Activated CD8-positive, alpha-beta memory T cell treated with anti-CD3 and anti-CD28 coated beads, Interleukin-2, amount 50 U/mL, for 4 hours (primary cell): Measurements from ENCODE around the gene PSAPL1.

Source experiments
- DNase-seq: peaks from one replicate; pipeline ENCODE4 v3.0.0-alpha.2; 2020

PSAPL1 gene

GRCh38 chr4:7430368-7430964, 4.3 kb downstream of the PSAPL1 start:
- DNase-seq = no peak

DNA sequence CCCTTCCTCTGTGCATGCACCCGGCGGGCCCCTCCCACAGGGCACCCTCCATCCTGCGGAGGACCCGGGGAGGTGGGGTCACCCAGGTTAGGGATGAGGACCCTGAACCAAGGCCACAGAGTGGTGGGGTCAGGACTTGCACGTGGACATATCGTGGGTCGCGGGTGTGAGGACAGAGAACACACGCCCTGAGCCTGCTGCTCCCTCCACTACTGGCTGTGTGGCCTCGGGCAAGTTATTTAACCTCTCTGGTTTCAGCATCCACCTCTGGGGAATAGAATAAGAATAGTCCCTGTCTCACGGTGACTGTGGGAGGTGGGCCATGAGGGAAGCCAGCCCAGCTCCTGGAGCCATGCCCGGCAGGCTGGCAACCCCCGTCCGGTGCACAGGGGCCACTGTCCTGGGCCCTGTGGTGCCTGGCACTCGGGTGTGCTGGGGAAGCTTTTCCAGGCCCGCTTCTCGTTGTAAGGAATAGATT, 5.1 kb downstream of the PSAPL1 start:
- no peak for DNase-seq

DNA sequence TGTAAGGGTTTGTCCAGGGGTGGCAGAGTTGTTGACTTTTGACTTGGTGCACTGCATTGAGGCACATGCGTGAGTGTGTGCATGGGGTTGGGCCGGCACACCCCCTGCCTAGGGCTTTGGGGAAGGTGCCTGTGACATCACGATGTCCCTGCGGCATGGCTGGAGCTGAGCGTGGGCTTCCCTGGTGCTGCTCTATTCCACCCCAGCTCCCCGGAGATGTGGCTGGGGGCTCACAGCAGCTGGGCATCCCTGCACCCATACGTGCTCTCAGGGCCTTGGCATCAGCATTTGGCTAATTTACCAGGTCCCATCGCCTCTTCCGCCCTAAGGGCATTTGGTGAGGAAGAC, 5.7 kb downstream of the PSAPL1 start:
- DNase-seq = no peak

DNA sequence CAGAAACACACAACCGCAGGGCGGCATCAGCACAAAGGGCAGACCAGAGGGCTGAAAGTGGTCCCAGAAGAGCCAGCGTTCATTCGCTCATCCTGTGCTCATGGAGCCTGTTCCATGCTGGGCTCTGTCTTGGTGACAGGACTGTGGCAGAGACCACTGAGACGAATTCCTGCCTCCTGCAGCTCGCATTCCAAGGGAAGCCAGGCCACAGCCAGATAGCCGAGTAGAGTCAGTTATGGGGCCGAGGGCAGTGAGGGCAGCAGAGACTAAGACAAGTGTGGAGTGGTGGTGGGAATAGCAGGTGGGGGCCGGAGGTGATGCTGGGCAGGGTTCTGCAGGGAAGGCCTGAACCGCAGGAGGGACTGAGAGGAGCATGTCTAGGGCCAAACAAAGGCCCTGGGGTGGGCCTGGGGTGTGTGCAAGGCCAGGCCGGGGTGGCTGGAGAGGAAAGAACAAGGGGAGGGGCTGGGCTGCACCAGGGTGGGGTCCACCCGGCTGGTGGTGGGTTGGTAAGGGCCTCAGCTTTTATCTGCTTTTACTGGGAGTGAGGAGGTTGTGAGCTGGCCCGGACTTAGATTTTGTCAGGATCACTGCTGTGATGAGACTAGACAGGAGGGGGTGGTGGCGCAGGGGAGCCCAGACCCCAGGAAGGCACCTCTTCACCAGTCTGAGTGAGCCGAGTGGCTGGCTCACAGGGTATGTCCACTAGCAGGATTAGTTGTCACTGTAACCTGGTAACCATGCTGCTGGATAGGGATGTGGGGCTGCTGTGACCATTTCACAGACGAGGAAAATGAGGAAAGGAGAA, 6.3 kb downstream of the PSAPL1 start:
- DNase-seq = no peak

GRCh38 chr4:7427831-7428260, 6.9 kb downstream of the PSAPL1 start:
- DNase-seq = no peak

GRCh38 chr4:7427361-7427760, 7.4 kb downstream of the PSAPL1 start:
- no peak for DNase-seq

- DNase-seq = peak; percentile 6
Observed at GRCh38 chr4:7426525-7427171, 8.1 kb downstream of the PSAPL1 start.

DNA sequence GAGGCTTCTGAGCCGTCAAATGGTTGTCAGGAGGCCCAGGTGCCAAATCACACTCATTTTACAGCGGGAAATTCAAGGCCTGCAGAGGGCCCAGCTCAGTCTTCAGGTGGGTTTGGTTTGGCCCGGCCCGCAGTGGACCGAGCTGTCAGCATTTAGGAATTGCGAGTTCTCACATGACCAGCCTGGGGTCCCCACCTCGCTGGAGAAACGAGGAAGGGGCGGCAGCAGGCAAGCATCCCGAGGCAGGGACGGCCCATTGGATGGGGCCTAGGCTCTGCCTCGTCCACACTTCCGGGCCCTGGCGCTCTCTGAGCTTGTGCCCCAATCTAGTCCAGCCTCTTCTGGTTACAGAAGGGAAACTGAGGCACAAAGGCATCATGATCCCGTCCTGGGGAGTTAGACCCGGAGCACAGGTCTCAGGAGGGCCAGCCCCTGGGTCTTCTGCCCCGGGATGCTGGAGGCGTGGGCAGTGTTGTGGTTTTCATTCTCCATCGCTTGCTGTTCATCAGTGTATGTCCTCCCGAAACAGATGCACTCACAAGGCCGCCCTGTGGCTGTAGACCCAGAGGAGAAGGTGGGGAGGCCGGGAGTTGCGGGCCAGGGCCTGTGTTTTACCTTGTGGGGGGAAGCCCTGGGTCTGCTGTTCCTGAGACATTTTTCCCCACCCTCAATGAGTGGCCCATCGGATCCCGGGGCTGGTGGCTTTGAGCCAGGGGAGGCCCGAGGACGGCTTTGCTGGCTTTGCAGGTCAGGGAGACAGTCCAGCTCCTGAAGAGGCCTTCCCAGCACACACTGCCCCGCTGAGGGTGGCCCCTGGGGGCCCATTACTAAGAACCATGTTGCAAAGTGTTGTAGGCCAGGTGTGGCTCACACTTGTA, 8.9 kb downstream of the PSAPL1 start:
- peak; percentile 7 for DNase-seq

- DNase-seq = no peak
Observed at GRCh38 chr4:7425124-7425523, 9.6 kb downstream of the PSAPL1 start.

- peak; percentile 12 for DNase-seq
Observed at GRCh38 chr4:7424553-7425111, 10.1 kb downstream of the PSAPL1 start.

- peak; percentile 11 for DNase-seq
Observed at GRCh38 chr4:7423801-7424552, 10.8 kb downstream of the PSAPL1 start.

- DNase-seq = no peak
Observed at GRCh38 chr4:7423391-7423790, 11.3 kb downstream of the PSAPL1 start.

GRCh38 chr4:7422898-7423180, 11.9 kb downstream of the PSAPL1 start:
- DNase-seq = no peak

DNA sequence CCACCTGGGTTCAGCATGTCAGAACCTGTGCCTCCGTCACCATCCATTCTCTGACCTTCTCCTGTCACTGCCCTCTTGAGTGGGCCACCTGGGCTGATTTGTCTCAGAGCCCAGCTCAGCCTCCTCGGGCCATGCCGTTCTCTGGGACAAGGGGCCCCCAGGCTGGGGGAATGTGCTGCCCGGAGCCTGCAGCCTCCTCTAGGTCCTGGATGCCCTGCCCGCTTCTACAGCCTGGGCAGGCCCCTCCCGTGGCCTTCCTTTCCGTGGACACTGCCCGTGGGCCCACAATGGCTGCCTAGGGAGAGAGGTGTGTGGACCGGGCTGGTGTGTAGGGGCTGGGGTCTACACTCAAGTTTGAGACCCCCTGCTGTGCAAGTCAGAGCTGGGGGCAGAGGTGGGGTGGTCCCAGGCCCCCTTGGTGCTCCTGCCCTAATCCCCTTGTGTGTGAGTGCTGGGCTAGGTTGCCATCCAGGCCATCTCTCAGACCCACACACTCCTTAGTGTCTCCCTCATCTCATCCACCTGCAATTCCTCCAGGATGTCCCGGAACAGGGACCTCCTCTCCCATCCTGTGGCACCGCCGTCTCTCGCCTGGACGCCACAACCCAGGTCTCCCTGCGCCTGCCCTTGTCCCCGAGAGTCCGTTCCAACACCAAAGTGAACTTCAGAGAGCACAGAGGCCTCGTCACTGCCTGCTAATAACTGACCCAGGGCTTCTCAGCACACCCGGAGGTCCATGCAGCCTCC, 12.4 kb downstream of the PSAPL1 start:
- DNase-seq = no peak

GRCh38 chr4:7421356-7422150, 13.2 kb downstream of the PSAPL1 start:
- DNase-seq = peak; percentile 9

GRCh38 chr4:7420661-7421040, 14.1 kb downstream of the PSAPL1 start:
- peak; percentile 6 for DNase-seq

GRCh38 chr4:7419961-7420660, 14.6 kb downstream of the PSAPL1 start:
- no peak for DNase-seq

- DNase-seq = no peak
Observed at GRCh38 chr4:7418131-7418943, 16.4 kb downstream of the PSAPL1 start.

GRCh38 chr4:7417639-7418038, 17.1 kb downstream of the PSAPL1 start:
- DNase-seq = no peak
